GM12864 (cell line): ENCODE measurements around the gene RMDN3.

Experiments used
- DNase-seq: peaks from one replicate; pipeline ENCODE4 v3.0.0-alpha.2; 2011; ENCODE audit warnings: low read depth
- H3K4me3 ChIP-seq: 2 replicates; pipeline ENCODE4 v1.5.1; 2011; ENCODE audit warnings: mild to moderate bottlenecking, low read depth, low read length, control low read depth
- TF ChIP-seq, protein P1 (sequence below): IDR thresholded peaks from 2 replicates; pipeline ENCODE4 v1.5.1; 2011; ENCODE audit warnings: low read depth, mild to moderate bottlenecking, moderate library complexity, low read length, control low read depth, inconsistent platforms; ENCODE audit errors: missing control alignments

The RMDN3 gene

DNA sequence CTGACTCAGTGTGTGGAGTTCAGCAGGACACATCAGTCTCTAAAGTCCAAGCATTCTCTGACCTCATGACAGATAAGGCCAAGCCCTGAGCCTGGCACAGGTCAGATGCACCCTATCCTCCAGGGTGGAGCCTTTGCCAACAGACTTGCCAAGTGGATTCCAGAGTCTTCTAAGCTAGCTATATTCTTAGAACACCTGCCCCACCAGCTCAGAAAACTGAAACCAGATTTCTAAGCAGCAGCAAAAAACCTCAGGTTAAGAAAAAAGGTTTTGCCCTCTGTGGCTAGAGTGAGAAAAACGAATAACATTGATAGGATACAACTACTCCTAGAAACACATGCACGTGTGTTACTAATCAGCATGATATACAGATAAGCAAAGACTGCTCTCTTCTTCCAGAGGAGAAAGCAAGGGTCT is 11.6 kb downstream of the RMDN3 start:
- no peak overlapping the region for H3K4me3 ChIP-seq
- DNase-seq = no peak
- TF ChIP-seq, protein P1, sequence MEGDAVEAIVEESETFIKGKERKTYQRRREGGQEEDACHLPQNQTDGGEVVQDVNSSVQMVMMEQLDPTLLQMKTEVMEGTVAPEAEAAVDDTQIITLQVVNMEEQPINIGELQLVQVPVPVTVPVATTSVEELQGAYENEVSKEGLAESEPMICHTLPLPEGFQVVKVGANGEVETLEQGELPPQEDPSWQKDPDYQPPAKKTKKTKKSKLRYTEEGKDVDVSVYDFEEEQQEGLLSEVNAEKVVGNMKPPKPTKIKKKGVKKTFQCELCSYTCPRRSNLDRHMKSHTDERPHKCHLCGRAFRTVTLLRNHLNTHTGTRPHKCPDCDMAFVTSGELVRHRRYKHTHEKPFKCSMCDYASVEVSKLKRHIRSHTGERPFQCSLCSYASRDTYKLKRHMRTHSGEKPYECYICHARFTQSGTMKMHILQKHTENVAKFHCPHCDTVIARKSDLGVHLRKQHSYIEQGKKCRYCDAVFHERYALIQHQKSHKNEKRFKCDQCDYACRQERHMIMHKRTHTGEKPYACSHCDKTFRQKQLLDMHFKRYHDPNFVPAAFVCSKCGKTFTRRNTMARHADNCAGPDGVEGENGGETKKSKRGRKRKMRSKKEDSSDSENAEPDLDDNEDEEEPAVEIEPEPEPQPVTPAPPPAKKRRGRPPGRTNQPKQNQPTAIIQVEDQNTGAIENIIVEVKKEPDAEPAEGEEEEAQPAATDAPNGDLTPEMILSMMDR = no peak

DNA sequence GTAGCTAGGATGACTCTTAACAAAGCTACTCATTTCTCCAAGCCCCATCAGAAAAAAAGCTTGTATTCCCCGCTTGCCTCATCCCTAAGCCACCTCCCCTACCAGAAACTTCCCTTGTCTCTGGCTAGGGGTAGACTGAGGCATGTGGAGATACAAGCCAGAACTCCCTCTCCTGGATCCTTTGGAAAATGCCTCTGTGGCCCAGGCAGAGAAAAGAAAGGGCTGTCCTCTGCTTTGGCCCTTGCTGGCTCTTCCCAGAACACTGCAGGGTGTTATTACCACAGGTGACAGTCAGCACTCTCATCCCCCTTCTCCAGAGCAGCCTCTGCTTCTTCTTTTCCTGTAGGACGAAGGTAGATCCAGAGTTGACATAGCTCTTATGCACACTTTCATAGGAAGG is 15.2 kb downstream of the RMDN3 start:
- DNase-seq = no peak
- no peak overlapping the region for H3K4me3 ChIP-seq
- TF ChIP-seq, protein P1 = no peak

DNA sequence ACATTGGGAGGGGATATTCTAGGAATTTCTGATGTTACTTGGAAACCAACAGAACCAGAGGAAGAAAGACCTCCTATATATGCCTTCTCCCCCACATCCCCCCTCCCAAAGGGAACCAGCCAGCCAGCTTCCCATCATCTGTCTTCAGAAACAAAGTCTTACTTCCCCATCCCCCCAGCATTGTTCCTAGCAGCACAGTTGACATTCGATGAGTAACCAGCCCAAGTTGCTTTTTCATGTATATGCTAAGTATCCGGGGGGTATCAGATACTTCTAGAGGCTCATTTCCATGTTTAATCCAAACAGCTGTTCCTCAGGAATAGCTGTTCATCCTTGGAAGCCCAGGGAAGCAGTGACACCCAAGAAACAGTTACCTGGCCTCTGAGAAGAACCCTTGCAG is 16.0 kb downstream of the RMDN3 start:
- DNase-seq = no peak
- TF ChIP-seq, protein P1 = no peak
- H3K4me3 ChIP-seq = no peak overlapping the region

DNA sequence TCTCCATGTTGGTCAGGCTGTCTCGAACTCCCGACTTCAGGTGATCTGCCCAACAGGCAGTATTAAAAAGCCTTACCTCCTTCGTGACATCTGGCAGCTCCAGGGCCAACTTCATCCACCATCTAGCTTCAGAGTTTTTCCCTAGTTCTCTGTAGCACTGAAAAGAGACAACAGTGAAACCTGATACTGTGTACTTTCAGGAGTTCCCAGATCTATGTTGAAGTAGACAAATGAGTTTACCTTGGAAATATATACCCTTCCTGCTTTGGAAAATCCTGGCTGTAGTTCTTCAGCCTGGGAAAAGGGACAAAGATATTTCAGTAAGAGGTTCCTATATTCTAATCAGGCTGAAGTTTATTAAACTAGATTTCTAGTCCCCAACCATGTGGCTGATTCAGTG is 18.0 kb downstream of the RMDN3 start:
- no peak for DNase-seq
- H3K4me3 ChIP-seq = no peak overlapping the region
- TF ChIP-seq, protein P1 = no peak

DNA sequence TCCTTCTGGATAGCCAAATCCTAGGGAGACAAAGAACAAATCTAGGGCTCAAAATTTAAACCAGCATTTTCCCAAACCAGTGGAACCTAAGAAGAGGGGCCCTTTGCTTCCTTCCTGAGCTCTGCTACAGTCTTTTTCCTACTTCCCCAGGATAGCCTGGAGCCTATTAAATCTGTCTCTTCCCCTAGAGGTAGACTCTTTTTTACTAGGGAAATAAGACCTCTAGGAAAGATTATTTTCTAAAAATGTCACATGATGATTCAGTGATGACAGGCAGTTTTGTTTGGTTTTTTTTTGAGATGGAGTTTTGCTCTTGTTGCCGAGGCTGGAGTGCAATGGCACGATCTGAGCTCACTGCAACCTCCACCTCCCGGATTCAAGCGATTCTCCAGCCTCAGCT is 18.5 kb downstream of the RMDN3 start:
- no peak overlapping the region for H3K4me3 ChIP-seq
- TF ChIP-seq, protein P1 = no peak
- DNase-seq = no peak

DNA sequence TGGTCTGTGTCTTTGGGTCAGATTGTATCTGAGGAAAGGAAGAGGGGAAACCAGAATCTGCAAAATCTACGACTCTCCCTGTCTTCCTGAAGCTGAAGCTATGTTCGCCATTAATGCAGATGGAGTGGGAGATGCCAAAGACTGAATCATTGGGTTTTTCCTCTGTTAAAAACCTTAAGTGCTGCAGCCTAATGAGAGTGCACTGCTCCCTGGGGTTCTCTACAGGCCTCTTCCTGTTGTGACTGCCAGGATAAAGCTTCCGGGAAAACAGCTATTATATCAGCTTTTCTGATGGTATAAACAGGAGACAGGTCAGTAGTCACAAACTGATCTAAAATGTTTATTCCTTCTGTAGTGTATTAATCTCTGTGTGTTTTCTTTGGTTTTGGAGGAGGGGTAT is 24.0 kb downstream of the RMDN3 start:
- DNase-seq = no peak
- TF ChIP-seq, protein P1 = no peak
- no peak overlapping the region for H3K4me3 ChIP-seq

DNA sequence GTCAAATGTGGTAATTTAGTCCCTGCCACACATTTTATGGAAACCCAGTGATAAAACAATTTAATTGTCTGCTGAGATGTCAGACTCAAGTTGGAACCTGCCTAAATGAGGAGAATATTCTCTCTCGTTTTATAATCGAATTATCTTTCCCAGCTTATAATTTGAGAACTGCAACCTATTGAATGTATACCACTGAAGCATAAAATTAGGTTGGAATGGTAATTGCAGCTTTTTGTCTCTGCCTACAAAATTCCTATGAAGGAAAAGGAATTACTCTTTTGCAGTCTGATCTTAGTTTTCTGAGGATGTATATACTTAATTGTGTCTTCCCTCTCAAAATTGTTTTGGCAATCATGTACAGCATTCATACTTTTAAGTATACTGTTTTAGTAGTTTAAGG is 31.1 kb downstream of the RMDN3 start:
- TF ChIP-seq, protein P1 = no peak
- no peak overlapping the region for H3K4me3 ChIP-seq
- DNase-seq = no peak
